ENCODE data around the gene VASH1.

The VASH1 gene

DNA sequence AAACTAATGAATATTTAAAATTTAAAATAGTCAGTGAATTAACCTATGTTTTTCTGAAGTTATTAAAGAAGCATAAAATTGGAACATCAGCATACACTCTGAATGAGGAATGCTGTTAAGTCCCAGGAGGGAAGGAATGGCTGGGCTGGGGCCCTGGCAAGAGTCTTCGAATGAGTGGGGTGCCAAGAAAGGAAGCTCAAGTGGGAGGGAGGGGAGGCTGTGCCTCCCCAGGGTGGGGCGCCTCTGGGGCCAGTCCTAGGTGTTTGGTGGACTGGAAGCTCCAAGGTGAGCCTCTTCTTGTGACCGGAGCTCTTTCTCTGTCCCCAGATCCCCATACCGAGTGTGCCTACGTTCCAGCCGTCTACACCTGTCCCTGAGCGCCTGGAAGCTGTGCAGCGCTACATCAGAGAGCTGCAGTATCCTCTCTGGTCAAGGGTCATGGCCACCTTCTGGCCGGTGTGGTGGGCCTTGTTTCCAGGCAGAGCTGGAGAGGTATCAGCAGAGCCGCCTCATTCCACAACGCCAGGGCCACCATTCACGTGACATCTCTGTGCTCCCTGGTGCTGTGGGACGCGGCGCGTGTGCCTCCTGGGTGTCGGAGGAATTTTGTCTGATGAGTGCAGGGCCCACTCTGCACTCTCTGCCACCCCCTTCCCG, 8.5 kb downstream of the VASH1 start:
- H3K27me3 ChIP-seq (ENCODE audit: insufficient read depth, low read length), result no peaks in the 10 kb centered on the region
- H3K4me1 ChIP-seq (ENCODE audit: insufficient read depth, low read length), result peaks cover 6% of the 10 kb centered on the region
- H3K36me3 ChIP-seq (ENCODE audit: insufficient read depth, low read length), result peaks cover 13% of the 10 kb centered on the region
- no peak overlapping the region for H3K4me3 ChIP-seq (ENCODE audit: low read length)
- H2AFZ ChIP-seq (ENCODE audit: low read depth, low read length), result no peak overlapping the region
- no peaks in the 10 kb centered on the region for H3K9me3 ChIP-seq (ENCODE audit: low read length)

DNA sequence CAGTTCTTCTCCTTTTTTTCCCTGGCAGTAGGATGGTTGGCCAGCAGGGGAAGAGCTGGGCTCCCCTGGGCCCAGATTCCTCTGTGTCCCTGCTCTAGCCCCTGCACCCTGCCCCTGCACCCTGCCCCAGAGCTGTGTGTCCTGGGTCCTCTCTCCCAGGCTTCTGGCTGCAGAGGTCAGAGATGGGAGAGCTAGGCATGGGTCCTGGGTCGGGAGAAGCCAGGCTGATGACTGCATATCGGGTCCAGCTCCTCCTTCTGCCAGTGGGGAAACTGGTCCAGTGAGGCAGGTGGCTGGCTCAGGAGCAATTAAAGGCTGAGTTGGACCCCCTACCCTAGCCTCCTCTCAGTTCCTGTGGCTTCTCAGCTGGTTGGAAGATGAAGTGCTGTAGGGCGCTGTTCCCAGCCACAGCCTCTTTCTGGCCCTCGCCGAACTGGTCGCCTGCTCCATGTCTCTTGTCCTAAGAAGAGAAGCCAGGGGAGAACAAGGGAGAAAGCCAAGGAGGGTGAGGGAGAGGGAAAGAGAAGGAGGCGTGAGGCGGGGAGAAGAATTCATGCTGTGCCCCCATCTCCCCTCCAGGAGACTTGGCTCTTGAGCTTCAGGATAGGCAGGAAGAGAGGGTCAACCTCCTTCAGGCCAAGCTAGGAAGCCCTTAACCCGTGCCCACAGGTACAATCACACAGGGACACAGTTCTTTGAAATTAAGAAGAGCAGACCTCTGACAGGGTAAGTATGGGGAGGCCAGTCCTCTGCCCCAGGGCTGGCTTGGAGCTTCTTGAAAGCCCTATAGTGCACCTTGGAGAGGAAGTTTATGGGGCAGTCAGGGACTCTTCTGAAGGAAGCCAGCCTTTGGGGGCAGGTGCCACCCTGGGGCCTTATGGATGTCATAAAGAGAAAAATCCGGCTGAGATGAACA, 9.5 kb downstream of the VASH1 start:
- no peak overlapping the region for H3K4me3 ChIP-seq (ENCODE audit: low read length)
- H3K36me3 ChIP-seq (ENCODE audit: insufficient read depth, low read length), result peaks cover 9% of the 10 kb centered on the region
- no peaks in the 10 kb centered on the region for H3K27me3 ChIP-seq (ENCODE audit: insufficient read depth, low read length)
- no peaks in the 10 kb centered on the region for H3K9me3 ChIP-seq (ENCODE audit: low read length)
- H3K4me1 ChIP-seq (ENCODE audit: insufficient read depth, low read length), result peaks cover 6% of the 10 kb centered on the region
- no peak overlapping the region for H2AFZ ChIP-seq (ENCODE audit: low read depth, low read length)

DNA sequence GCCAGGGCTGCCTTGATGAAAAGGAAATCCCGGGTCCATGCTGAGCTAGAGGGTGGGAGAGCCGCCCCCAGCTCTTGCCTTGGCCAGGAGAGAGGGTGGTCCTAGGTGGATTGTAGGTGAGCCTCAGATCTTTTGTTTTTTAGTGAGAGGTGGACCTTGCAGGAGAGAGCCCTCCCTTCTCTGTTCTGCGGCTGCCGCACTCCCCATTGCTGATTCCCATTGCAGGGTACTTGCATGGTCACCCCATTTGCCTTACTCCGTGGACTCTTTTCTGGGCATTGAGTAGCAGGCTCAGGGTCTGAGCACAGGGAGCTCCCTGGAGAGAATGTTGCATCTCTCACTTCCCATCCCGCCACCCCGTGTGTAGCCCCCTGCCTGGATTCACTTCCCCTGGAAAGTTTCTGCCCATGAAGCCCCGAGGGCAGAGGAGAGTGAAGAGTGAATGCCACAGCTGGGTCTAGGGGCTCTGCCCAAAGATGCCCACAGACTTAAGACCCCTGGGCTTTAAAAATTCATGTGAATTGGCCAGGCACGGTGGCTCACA, 10.2 kb downstream of the VASH1 start:
- Histone ChIP-seq H3K36me3 (ENCODE audit: insufficient read depth, low read length) (peaks cover 11% of the 10 kb centered on the region), H3K4me1 (ENCODE audit: insufficient read depth, low read length) (peaks cover 6% of the 10 kb centered on the region)

DNA sequence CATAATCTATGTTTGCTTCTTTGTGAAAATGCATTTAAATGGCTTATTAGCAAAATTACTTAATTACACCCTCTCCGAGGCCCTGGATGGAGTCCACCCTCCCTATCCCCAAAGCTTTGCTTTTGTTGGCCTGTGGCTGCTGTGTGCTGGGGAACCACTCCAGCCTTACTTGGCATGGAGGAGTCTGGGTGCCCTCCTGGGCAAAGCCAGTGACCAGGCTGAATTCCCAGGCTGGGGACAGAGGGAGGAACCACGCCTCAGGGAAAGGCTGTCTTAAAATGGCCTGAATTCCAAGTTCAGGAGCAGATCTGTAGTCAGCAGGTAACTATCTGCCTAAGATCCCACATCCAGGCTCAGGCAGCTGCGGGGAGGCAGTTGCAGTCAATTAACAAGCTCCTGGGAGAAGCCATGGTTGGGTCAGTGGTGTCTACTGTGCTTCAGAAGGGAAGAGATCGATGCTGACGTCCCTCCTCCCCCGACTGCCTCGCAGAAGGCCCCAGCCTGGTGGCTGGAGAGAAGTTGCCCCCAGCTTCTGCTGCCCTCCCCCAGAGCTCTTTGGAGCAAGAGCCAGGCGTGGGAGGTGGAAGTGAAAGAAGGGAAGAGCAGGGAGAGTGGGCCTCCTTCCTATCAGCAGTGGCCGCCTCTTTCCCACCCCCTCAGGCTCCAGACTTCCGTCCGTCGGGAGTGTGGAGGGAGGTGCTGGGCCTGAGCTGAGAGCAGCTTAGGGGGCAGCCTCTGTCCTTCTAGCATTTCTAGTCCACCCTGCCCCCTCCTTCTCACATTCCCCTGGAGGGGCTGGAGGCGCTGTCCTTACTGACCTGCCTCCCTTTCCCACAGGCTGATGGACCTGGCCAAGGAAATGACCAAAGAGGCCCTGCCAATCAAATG, 11.3 kb downstream of the VASH1 start:
- Histone ChIP-seq H3K27me3 (ENCODE audit: insufficient read depth, low read length) (no peaks in the 10 kb centered on the region), H3K4me1 (ENCODE audit: insufficient read depth, low read length) (peaks cover 6% of the 10 kb centered on the region), H3K9me3 (ENCODE audit: low read length) (no peaks in the 10 kb centered on the region), H2AFZ (ENCODE audit: low read depth, low read length) (no peak overlapping the region), H3K4me3 (ENCODE audit: low read length) (no peak overlapping the region), H3K36me3 (ENCODE audit: insufficient read depth, low read length) (peaks cover 11% of the 10 kb centered on the region)

More for the DNA sequence above, 10.2 kb downstream of the VASH1 start:
- no peak overlapping the region for H3K4me3 ChIP-seq (ENCODE audit: low read length)
- H3K27me3 ChIP-seq (ENCODE audit: insufficient read depth, low read length), result no peaks in the 10 kb centered on the region
- no peak overlapping the region for H2AFZ ChIP-seq (ENCODE audit: low read depth, low read length)
- H3K9me3 ChIP-seq (ENCODE audit: low read length), result no peaks in the 10 kb centered on the region

DNA sequence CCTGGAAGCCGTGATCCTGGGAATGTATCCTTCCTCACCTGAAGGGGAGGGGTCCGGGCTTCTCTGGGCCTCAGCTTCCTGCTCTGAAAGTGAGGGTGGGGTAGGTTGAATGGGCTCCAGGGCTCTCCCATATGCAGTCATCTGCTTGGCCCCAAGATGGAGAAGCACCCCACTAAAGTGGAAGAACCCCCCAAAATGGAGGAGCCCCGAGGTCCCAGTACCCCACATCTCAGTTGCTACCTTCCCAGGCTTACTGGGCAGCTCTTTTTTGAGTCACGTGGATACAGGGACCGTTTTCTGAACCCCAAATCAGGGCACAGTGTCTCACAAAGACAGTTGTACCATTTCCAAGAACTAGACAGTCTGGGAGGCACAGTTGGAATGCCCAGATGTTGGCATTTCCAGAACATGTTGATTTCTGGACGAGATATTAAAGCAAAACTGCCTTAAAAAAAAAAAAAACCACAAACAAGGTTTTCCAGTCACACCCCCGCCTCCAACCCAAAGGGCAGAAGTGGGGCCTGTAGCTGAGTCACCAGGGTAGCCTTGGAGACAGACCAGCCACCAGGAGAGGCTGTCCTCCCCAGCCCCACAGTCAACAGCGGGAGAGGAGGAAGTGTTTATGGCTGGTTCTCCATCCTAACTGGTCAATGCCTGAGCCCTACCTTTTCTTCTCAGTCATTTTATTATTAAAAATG, 12.1 kb downstream of the VASH1 start:
- H3K27me3 ChIP-seq (ENCODE audit: insufficient read depth, low read length), result no peaks in the 10 kb centered on the region
- H3K4me1 ChIP-seq (ENCODE audit: insufficient read depth, low read length), result peaks cover 1% of the 10 kb centered on the region
- no peaks in the 10 kb centered on the region for H3K9me3 ChIP-seq (ENCODE audit: low read length)
- H3K36me3 ChIP-seq (ENCODE audit: insufficient read depth, low read length), result peaks cover 11% of the 10 kb centered on the region
- H2AFZ ChIP-seq (ENCODE audit: low read depth, low read length), result no peak overlapping the region
- H3K4me3 ChIP-seq (ENCODE audit: low read length), result no peak overlapping the region

DNA sequence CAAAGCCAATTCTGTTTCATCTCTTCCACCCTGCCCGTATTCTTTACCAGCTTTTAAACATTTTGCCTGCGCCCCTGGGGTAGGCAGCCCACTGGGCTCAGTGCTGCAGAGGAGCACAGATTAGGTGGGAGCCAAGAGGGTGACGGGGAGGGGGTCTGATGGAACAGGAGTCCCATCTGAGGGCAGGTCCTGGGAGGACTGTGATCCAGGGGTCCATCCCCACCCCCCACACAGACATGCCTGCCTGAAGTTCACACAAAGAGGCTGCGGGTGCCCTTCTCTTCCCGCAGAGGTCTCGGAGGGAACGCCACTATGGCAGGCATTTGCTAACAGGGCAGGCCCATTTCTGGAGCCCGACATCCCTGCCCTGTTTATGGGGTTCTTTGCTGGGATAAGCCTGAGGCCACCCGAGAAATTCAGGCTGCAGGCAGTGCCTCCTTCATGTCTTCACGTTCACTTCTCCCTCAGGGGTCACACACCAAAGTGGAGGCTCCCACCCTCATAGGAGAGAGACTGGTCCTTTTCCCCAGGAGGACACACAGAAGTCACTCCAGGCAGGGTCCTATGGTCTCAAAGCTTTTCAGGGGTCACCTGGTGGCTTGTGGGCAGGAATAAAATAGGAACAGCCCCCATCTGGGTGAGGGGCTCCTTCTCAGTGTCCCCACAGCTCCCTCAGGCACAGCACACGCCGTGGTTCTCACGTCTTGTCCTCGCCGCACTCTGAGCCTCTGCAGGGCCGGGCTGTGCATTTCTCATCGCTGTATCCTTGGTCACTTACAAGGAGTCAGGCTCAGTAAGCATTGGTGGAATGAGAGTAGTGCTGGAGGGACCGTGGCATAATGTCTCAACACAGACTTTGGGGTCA, 12.9 kb downstream of the VASH1 start:
- H3K4me3 ChIP-seq (ENCODE audit: low read length), result no peak overlapping the region
- H3K27me3 ChIP-seq (ENCODE audit: insufficient read depth, low read length), result no peaks in the 10 kb centered on the region
- H2AFZ ChIP-seq (ENCODE audit: low read depth, low read length), result no peak overlapping the region
- H3K9me3 ChIP-seq (ENCODE audit: low read length), result no peaks in the 10 kb centered on the region
- no peaks in the 10 kb centered on the region for H3K4me1 ChIP-seq (ENCODE audit: insufficient read depth, low read length)
- H3K36me3 ChIP-seq (ENCODE audit: insufficient read depth, low read length), result peaks cover 15% of the 10 kb centered on the region

DNA sequence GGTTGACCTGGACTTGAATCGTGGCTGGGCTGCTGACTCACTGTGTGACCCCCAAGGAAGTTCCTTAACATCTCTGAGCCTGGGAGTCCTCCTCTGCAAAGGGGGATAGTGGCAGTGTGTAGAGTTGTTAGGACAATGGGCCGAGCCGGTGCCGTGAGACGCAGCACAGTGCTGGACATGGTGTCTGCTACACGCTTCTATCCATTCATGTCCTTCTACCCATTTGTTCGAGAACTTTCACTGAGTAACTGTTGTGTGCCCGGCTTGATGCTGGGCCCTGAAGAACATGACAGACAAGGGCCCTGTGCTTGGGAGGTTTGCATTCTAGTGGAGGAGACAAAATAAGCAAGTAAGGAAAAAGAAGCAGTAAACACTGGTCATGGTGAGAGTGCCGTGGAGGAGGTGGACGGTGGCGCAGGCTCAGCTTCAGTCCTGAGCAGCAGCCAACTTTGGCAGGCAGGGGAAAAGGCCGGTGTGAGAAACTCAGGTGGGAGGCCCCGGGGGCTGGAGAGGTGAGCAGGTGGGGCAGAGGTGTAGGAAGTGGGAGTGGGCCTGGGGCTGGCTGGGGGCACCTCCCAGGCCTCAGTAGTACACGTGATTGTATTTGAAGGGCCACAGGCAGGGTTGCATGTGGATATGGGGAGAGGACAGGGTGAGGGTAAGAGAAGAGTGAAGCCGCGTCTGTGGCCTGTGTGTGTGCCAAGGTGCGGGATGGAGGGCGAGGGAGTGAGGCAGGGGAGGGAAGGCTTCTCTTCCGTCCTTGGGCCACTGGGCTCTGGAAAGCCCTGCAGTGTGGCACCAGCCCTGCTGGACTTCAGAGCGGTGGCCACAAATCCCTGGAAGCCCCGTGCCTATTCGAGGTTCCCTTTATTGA, 13.8 kb downstream of the VASH1 start:
- Histone ChIP-seq H3K36me3 (ENCODE audit: insufficient read depth, low read length) (peaks cover 21% of the 10 kb centered on the region), H2AFZ (ENCODE audit: low read depth, low read length) (no peak overlapping the region), H3K27me3 (ENCODE audit: insufficient read depth, low read length) (no peaks in the 10 kb centered on the region), H3K4me1 (ENCODE audit: insufficient read depth, low read length) (no peaks in the 10 kb centered on the region), H3K4me3 (ENCODE audit: low read length) (no peak overlapping the region), H3K9me3 (ENCODE audit: low read length) (no peaks in the 10 kb centered on the region)

DNA sequence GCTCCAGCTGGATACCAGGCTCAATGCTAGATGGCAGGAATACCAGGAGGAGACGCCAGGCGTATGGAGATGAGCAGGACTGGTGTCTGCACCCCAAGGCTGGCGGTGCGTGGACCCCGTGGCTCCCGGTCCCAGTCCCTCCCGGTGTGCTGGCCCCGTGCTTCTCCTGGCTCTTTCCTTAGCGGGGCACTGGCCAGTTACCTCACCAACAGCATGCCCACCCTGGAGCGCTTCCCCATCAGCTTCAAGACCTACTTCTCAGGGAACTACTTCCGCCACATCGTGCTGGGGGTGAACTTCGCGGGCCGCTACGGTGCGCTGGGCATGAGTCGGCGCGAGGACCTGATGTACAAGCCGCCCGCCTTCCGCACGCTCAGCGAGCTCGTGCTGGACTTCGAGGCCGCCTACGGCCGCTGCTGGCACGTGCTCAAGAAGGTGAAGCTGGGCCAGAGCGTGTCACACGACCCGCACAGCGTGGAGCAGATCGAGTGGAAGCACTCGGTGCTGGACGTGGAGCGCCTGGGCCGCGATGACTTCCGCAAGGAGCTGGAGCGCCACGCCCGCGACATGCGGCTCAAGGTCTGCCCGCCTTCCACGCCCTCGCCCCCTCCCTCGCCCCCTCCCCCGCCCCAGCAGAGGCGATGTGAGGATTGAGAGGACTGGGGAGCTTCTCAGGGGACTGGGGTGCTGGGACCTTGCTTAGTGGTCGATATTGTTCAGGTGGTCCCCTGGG, 14.6 kb downstream of the VASH1 start:
- H3K36me3 ChIP-seq (ENCODE audit: insufficient read depth, low read length), result peaks cover 24% of the 10 kb centered on the region
- no peak overlapping the region for H2AFZ ChIP-seq (ENCODE audit: low read depth, low read length)
- no peaks in the 10 kb centered on the region for H3K27me3 ChIP-seq (ENCODE audit: insufficient read depth, low read length)
- H3K4me1 ChIP-seq (ENCODE audit: insufficient read depth, low read length), result no peaks in the 10 kb centered on the region
- H3K9me3 ChIP-seq (ENCODE audit: low read length), result no peaks in the 10 kb centered on the region
- no peak overlapping the region for H3K4me3 ChIP-seq (ENCODE audit: low read length)

DNA sequence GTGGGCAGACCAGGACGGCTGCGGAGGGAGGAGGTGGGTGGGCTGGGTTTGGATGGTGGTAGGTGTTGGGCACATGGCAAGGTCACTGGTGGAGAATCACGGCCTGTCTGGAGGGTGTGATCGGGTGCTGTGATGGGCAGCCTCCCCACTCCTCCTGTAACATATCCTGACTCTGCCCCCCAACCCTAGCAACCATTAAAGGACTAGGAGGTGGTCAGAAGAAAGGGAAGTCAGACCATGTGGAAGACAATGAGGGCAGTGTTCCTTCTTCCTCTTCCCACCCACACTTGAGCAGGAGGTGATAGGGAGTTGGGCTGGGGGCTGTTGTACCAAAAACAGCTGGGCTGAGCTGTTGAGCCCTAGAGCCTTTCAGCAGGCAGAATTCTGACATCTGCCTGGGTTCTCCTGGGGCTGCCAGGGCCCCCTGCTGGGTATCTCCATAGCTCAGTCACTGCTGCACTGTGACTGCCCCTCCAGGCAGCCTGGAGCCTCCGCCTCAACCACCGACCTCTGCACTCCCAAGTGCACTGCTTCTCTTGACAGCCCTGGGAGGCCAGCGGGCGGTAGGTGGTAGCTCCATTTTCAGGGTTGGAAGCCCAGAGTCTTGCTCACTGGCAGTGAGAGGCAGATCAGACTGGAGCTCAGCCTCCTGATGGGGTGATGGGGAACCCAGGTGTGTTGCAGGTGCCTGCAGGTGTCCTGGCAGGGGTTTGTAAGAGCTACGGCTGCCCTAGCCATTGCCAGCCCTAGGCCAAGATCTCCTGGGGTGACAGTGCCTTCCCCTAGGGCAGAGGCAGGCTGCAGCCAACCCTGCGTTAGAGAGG, 15.4 kb downstream of the VASH1 start:
- Histone ChIP-seq H3K27me3 (ENCODE audit: insufficient read depth, low read length) (no peaks in the 10 kb centered on the region), H2AFZ (ENCODE audit: low read depth, low read length) (no peak overlapping the region), H3K9me3 (ENCODE audit: low read length) (no peaks in the 10 kb centered on the region), H3K4me3 (ENCODE audit: low read length) (no peak overlapping the region), H3K4me1 (ENCODE audit: insufficient read depth, low read length) (no peaks in the 10 kb centered on the region), H3K36me3 (ENCODE audit: insufficient read depth, low read length) (peaks cover 30% of the 10 kb centered on the region)

DNA sequence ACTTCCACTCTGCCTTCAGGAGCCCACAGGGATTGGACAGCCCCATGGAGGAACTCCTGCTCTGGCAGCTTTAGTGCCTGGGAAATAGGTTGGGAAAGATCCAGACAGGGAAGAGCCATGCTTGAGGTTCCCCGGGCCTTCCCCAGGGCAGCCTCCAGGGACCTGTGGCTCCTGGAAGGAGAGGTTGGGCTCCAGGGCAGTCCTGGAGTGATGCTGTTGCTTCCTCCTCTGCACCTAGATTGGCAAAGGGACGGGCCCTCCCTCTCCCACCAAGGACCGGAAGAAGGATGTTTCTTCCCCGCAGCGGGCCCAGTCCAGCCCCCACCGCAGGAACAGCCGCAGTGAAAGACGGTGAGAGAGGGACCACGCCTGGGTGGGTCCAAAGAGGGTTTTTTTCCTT, 16.5 kb downstream of the VASH1 start:
- Histone ChIP-seq H3K27me3 (ENCODE audit: insufficient read depth, low read length) (no peaks in the 10 kb centered on the region), H3K4me1 (ENCODE audit: insufficient read depth, low read length) (no peaks in the 10 kb centered on the region), H3K36me3 (ENCODE audit: insufficient read depth, low read length) (peaks cover 40% of the 10 kb centered on the region)

More for the DNA sequence above, 16.5 kb downstream of the VASH1 start:
- Histone ChIP-seq H2AFZ (ENCODE audit: low read depth, low read length) (no peak overlapping the region), H3K4me3 (ENCODE audit: low read length) (no peak overlapping the region), H3K9me3 (ENCODE audit: low read length) (no peaks in the 10 kb centered on the region)
